HEK293 (cell line): ENCODE measurements around the gene CDK5R1.

ENCODE experiments used
- HOXC10 ChIP-seq: sonication (generic); formaldehyde crosslinking; IDR thresholded peaks from 2 replicates; pipeline ENCODE4 v1.8.1; 2023; ENCODE audit warnings: mild to moderate bottlenecking, missing genetic modification reagents
- KLF1 ChIP-seq: fragments of 450-650 bp; formaldehyde crosslinking; IDR thresholded peaks from 2 replicates; pipeline ENCODE4 v1.5.1; 2016; ENCODE audit warnings: missing biosample characterization, missing genetic modification characterization
- YY1 ChIP-seq: fragments of 450-650 bp; formaldehyde crosslinking; IDR thresholded peaks from 2 replicates; pipeline ENCODE4 v1.5.1; 2018; ENCODE audit warnings: missing biosample characterization, missing genetic modification characterization
- ZNF121 ChIP-seq: fragments of 450-650 bp; formaldehyde crosslinking; IDR thresholded peaks from 2 replicates; pipeline ENCODE4 v1.5.1; 2016; ENCODE audit warnings: missing biosample characterization, missing genetic modification characterization
- ZNF16 ChIP-seq: fragments of 450-650 bp; formaldehyde crosslinking; IDR thresholded peaks from 2 replicates; pipeline ENCODE4 v1.5.1; 2016; ENCODE audit warnings: low read depth, missing biosample characterization, missing genetic modification characterization
- ZNF274 ChIP-seq, 2 experiments: fragments of 200-500 bp in 1 of 2; fragments of 450-650 bp in 1 of 2; sonication (Bioruptor generic) in 1 of 2; formaldehyde crosslinking in 1 of 2; IDR thresholded peaks; 2 replicates each; pipeline versions ENCODE4 v1.5.1 to v1.6.1; 2014 to 2016; ENCODE audit warnings: borderline replicate concordance in 1 of 2, inconsistent platforms in 1 of 2, low read length in 1 of 2, missing biosample characterization in 1 of 2, missing genetic modification characterization in 1 of 2
- TF ChIP-seq, protein P1 (sequence below): fragments of 450-650 bp; formaldehyde crosslinking; IDR thresholded peaks from 2 replicates; pipeline ENCODE4 v1.5.1; 2016; ENCODE audit warnings: missing biosample characterization, missing genetic modification characterization
- TF ChIP-seq, protein P2 (sequence below): fragments of 450-650 bp; formaldehyde crosslinking; IDR thresholded peaks from 2 replicates; pipeline ENCODE4 v1.5.1; 2016; ENCODE audit warnings: missing biosample characterization, missing genetic modification characterization
- TF ChIP-seq, protein P3 (sequence below): fragments of 450-650 bp; formaldehyde crosslinking; IDR thresholded peaks from 2 replicates; pipeline ENCODE4 v1.5.1; 2016; ENCODE audit warnings: missing biosample characterization, missing genetic modification characterization

DNA sequence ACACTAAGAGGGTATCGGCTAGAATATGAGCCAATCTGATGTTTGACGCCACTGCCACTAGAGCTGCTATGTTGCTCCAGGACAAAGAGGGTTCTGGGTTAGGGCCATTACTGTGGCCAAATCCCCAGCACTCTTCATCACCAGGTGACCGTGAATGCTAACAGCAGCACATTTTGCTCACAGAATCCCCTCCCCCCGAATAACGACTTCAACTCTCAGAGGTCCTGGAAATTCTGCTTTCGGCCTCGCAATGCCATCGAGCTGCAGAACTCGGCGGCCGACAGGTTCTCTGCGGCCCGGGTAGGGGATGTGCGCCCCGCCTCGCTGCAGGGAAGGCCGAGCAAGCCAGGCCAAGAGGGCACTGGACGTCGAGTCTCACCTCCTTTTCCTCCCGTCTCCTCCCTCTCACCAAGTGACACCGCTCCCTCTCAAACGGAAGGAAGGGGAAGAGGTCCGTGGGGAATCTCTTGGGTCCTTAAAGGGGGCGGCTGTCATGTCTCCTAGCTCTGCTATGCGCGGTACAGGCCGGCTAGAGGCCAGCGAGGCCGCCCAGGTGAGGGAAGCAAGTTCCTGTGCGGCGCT, 31.9 kb downstream of the CDK5R1 start:
- TF ChIP-seq ZNF274 (IDR thresholded peaks at IDR 0.05; ENCODE audit: low read length) (no peak), ZNF274 (tag by site-specific recombination; IDR thresholded peaks at IDR 0.05; ENCODE audit: borderline replicate concordance) (no peak), YY1 (tag by site-specific recombination) (no peak), ZNF121 (tag by site-specific recombination) (no peak), ZNF16 (tag by site-specific recombination) (no peak), HOXC10 (CRISPR knock-in tag) (no peak), KLF1 (tag by site-specific recombination) (no peak)
- TF ChIP-seq, protein P1, sequence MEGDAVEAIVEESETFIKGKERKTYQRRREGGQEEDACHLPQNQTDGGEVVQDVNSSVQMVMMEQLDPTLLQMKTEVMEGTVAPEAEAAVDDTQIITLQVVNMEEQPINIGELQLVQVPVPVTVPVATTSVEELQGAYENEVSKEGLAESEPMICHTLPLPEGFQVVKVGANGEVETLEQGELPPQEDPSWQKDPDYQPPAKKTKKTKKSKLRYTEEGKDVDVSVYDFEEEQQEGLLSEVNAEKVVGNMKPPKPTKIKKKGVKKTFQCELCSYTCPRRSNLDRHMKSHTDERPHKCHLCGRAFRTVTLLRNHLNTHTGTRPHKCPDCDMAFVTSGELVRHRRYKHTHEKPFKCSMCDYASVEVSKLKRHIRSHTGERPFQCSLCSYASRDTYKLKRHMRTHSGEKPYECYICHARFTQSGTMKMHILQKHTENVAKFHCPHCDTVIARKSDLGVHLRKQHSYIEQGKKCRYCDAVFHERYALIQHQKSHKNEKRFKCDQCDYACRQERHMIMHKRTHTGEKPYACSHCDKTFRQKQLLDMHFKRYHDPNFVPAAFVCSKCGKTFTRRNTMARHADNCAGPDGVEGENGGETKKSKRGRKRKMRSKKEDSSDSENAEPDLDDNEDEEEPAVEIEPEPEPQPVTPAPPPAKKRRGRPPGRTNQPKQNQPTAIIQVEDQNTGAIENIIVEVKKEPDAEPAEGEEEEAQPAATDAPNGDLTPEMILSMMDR (tag by site-specific recombination): no peak
- TF ChIP-seq, protein P2, sequence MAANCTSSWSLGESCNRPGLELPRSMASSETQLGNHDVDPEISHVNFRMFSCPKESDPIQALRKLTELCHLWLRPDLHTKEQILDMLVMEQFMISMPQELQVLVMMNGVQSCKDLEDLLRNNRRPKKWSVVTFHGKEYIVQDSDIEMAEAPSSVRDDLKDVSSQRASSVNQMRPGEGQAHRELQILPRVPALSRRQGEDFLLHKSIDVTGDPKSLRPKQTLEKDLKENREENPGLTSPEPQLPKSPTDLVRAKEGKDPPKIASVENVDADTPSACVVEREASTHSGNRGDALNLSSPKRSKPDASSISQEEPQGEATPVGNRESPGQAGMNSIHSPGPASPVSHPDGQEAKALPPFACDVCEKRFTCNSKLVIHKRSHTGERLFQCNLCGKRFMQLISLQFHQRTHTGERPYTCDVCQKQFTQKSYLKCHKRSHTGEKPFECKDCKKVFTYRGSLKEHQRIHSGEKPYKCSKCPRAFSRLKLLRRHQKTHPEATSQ (tag by site-specific recombination): no peak
- TF ChIP-seq, protein P3, sequence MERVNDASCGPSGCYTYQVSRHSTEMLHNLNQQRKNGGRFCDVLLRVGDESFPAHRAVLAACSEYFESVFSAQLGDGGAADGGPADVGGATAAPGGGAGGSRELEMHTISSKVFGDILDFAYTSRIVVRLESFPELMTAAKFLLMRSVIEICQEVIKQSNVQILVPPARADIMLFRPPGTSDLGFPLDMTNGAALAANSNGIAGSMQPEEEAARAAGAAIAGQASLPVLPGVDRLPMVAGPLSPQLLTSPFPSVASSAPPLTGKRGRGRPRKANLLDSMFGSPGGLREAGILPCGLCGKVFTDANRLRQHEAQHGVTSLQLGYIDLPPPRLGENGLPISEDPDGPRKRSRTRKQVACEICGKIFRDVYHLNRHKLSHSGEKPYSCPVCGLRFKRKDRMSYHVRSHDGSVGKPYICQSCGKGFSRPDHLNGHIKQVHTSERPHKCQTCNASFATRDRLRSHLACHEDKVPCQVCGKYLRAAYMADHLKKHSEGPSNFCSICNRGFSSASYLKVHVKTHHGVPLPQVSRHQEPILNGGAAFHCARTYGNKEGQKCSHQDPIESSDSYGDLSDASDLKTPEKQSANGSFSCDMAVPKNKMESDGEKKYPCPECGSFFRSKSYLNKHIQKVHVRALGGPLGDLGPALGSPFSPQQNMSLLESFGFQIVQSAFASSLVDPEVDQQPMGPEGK (tag by site-specific recombination): no peak
